CD4-positive, CD25-positive, alpha-beta regulatory T cell (primary cell): Measurements from ENCODE around the gene BMP2K. TPM values are rescaled to one million over a fixed set of nuclear protein-coding genes. Genes with fewer than 3 reads are reported as not detected.

Source experiments
- ATAC-seq, 2 donors: fragments of 150-1000 bp; cut with Tn5 transposase; one replicate each; pipeline ENCODE4 v1.10.0; 2021; ENCODE audit warnings: low read depth in 2 of 2, moderate number of reproducible peaks in 2 of 2, moderate library complexity in 1 of 2
- DNase-seq, 3 donors: peaks; one replicate each; pipeline versions ENCODE4 v3.0.0 to v3.0.0-alpha.2; 2012 to 2022; ENCODE audit warnings: mixed read lengths in 1 of 3
- H3K27ac ChIP-seq: one replicate; pipeline ENCODE4 v1.7.0; 2013; ENCODE audit warnings: mild to moderate bottlenecking, low read length; ENCODE audit not compliant: insufficient read depth, poor library complexity, severe bottlenecking
- H3K27me3 ChIP-seq: one replicate; pipeline ENCODE4 v1.7.0; 2013; ENCODE audit warnings: low read length; ENCODE audit not compliant: control insufficient read depth, insufficient read depth
- H3K36me3 ChIP-seq: one replicate; pipeline ENCODE4 v1.7.0; 2013; ENCODE audit warnings: mild to moderate bottlenecking, low read length, moderate library complexity; ENCODE audit not compliant: control insufficient read depth, insufficient read depth
- H3K4me1 ChIP-seq: 2 replicates; pipeline ENCODE4 v1.7.0; 2013; ENCODE audit warnings: mild to moderate bottlenecking, low read length; ENCODE audit not compliant: insufficient read depth, control insufficient read depth, poor library complexity, severe bottlenecking
- H3K4me3 ChIP-seq: one replicate; pipeline ENCODE4 v1.7.0; 2013; ENCODE audit warnings: low read depth, mild to moderate bottlenecking, low read length, moderate library complexity
- H3K9me3 ChIP-seq, 2 experiments: 1 replicate in 1 of 2; 2 replicates in 1 of 2; pipeline ENCODE4 v1.7.0; 2013; ENCODE audit warnings: low read length in 2 of 2, mild to moderate bottlenecking in 1 of 2, moderate library complexity in 1 of 2; ENCODE audit not compliant: control insufficient read depth in 2 of 2
- H3K27ac Mint-ChIP-seq, 3 donors: one replicate each; pipeline ENCODE4 v1.8.0; 2020 to 2022; ENCODE audit warnings: mild to moderate bottlenecking in 3 of 3, mixed read lengths in 3 of 3, moderate library complexity in 2 of 3
- H3K27me3 Mint-ChIP-seq: one replicate; pipeline ENCODE4 v1.8.0; 2022; ENCODE audit warnings: mild to moderate bottlenecking, mixed read lengths
- H3K36me3 Mint-ChIP-seq: one replicate; pipeline ENCODE4 v1.8.0; 2020; ENCODE audit warnings: mixed read lengths
- H3K4me1 Mint-ChIP-seq, 4 donors: one replicate each; pipeline ENCODE4 v1.8.0; 2020 to 2022; ENCODE audit warnings: mixed read lengths in 4 of 4, mild to moderate bottlenecking in 1 of 4
- H3K4me3 Mint-ChIP-seq, 4 donors: one replicate each; pipeline ENCODE4 v1.8.0; 2020 to 2022; ENCODE audit warnings: mild to moderate bottlenecking in 4 of 4, mixed read lengths in 4 of 4, moderate library complexity in 3 of 4
- H3K9me3 Mint-ChIP-seq, 7 donors: one replicate each; pipeline ENCODE4 v1.8.0; 2020 to 2022; ENCODE audit warnings: mixed read lengths in 7 of 7, mild to moderate bottlenecking in 3 of 7, moderate library complexity in 2 of 7
- polyA plus RNA-seq, 4 donors: library from polyadenylated mRNA; unstranded; fragments of 300-500 nt; fragmentation: Illumina TruSeq; gene quantifications; one replicate each; pipeline ENCODE4 v1.2.3, GENCODE V29; 2021
- total RNA-seq: library from RNA; stranded (reverse); gene quantifications from one replicate; pipeline ENCODE4 v1.2.3, GENCODE V29; 2022

The BMP2K gene
- total and polyA plus RNA-seq, 5 donors from 2014 or later: 1.2 to 7.8 (median 2.0) TPM

DNA sequence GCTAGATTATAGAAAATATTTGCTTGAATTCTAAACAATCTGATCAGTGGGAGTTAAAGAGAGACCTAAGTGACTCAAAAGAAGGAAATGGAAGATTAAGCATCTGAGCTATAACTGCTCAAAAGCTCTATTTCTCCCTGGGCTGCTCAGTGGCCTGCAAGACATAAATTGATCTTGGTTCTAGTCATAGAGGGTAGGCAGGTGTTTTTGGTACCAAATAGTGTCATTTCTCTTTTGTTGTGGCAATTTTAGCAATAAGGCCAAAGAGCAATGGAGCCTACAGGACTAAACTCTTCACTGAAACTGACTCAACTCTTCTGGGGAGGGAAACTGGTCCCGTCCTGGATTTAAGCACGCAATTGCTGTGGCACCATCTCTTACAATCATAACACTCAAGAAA is 33.9 kb upstream of the BMP2K start:
- H3K9me3 Mint-ChIP-seq: no peaks in the 10 kb centered on the region
- H3K4me1 Mint-ChIP-seq: no peaks in the 10 kb centered on the region

DNA sequence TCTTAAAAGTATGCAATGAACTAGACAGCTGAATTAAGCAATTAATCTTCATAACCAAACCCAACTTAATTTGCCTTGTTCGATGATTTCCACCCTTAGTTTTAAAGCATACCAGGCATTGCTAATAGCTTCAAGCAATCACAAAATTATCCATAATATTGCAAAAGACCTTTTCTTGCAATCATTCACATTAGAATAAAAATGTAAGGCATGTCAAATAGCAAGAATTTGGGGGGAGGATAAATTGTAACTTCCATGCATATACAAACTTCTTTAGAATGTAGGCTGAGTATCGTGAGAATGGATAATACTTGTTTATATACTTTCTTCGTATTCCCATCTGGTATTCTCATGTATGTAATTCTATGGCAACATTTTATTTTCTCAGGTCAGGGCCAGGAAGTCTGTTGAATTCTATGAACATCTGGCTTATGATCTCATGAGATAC is 28.7 kb upstream of the BMP2K start:
- no peaks in the 10 kb centered on the region for H3K27me3 Mint-ChIP-seq
- Histone ChIP-seq H3K27ac (no peak overlapping the region), H3K27me3 (peaks cover 2% of the 10 kb centered on the region), H3K36me3 (no peaks in the 10 kb centered on the region), H3K9me3 (no peaks in the 10 kb centered on the region), H3K4me1 (no peaks in the 10 kb centered on the region), H3K4me3 (no peak overlapping the region)
- H3K9me3 Mint-ChIP-seq: no peaks in the 10 kb centered on the region
- no peak overlapping the region for H3K27ac Mint-ChIP-seq
- H3K4me1 Mint-ChIP-seq: peaks cover 0 to 1% (median 0%) of the 10 kb centered on the region in 4 donors
- no peak overlapping the region for H3K4me3 Mint-ChIP-seq
- ATAC-seq: no peak
- H3K36me3 Mint-ChIP-seq: no peaks in the 10 kb centered on the region
- no peak for DNase-seq

More for the DNA sequence above, 33.9 kb upstream of the BMP2K start:
- no peak overlapping the region for H3K27ac ChIP-seq
- ATAC-seq (no peak), DNase-seq (no peak)
- Mint-ChIP-seq H3K4me3 (no peak overlapping the region), H3K27ac (no peak overlapping the region), H3K36me3 (no peaks in the 10 kb centered on the region), H3K27me3 (peaks cover 5% of the 10 kb centered on the region)
- H3K9me3 ChIP-seq: no peaks in the 10 kb centered on the region
- no peaks in the 10 kb centered on the region for H3K36me3 ChIP-seq
- H3K4me1 ChIP-seq: no peaks in the 10 kb centered on the region
- peaks cover 2% of the 10 kb centered on the region for H3K27me3 ChIP-seq
- no peak overlapping the region for H3K4me3 ChIP-seq

DNA sequence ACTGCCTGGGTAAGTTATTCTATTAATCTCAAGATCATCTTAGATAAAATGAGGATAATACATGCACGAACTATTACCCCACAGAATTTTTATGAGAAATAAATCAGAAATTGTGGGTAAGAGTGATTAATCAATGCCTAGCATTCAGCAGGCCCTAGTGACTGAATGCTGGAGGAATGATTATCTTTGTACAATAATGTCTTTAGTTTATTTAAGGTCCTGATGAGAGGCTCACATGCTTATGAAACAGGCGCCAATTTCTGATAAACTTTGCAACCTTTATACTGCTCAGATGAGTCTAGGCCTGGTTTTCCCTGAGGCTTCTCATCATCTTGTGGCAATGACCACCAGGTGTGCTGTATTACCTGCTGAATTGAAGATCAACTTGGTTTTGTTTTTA is 27.8 kb upstream of the BMP2K start:
- Histone ChIP-seq H3K4me3 (no peak overlapping the region), H3K27me3 (peaks cover 2% of the 10 kb centered on the region), H3K36me3 (no peaks in the 10 kb centered on the region), H3K9me3 (no peaks in the 10 kb centered on the region), H3K27ac (no peak overlapping the region), H3K4me1 (no peaks in the 10 kb centered on the region)
- Mint-ChIP-seq H3K4me1 (peaks cover 0 to 1% (median 0%) of the 10 kb centered on the region in 4 donors), H3K27ac (no peak overlapping the region), H3K36me3 (no peaks in the 10 kb centered on the region), H3K9me3 (no peaks in the 10 kb centered on the region), H3K4me3 (no peak overlapping the region), H3K27me3 (no peaks in the 10 kb centered on the region)
- DNase-seq (no peak), ATAC-seq (no peak)

DNA sequence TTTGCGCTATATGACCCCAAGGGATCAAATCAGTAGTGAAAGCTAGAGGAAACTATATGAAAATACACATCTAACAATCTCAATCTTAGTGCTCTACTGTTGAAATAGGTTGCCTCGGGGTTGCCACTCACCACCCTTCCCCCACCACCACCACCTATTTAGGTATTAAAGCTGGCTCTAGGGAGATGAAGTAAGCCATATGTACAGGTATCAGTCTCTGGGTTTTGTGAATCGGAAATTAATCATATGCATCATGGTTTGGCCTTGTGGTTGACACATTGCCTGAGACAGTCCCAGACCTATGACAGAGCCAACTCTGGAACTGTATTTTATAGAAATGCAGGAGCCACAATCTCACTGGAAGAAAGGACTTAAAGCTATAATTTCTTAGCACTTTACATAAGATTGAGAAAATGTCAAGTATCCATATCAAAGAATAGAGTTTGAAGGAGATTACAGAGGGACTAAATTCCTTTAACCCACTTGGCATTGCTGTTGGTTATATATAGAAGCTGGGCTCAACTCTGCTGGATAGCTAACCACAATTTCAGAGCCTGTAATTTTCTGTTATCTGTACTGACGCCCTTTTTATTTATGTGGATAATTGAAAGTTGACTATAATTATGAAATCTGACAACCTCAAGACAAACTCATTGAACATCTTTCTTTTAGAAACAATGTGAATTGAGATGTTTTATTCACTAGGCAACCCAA is 26.7 kb upstream of the BMP2K start:
- H3K36me3 ChIP-seq: no peaks in the 10 kb centered on the region
- H3K36me3 Mint-ChIP-seq: no peaks in the 10 kb centered on the region
- ATAC-seq: no peak
- no peak overlapping the region for H3K27ac ChIP-seq
- peaks cover 0 to 1% (median 0%) of the 10 kb centered on the region in 4 donors for H3K4me1 Mint-ChIP-seq
- H3K9me3 Mint-ChIP-seq: no peaks in the 10 kb centered on the region
- peak overlapping the region in 1 of 3 donors; percentile 2 for H3K27ac Mint-ChIP-seq
- no peaks in the 10 kb centered on the region for H3K4me1 ChIP-seq
- H3K9me3 ChIP-seq: no peaks in the 10 kb centered on the region
- H3K27me3 Mint-ChIP-seq: no peaks in the 10 kb centered on the region
- H3K4me3 Mint-ChIP-seq: no peak overlapping the region
- no peak overlapping the region for H3K4me3 ChIP-seq
- DNase-seq: no peak
- no peaks in the 10 kb centered on the region for H3K27me3 ChIP-seq

DNA sequence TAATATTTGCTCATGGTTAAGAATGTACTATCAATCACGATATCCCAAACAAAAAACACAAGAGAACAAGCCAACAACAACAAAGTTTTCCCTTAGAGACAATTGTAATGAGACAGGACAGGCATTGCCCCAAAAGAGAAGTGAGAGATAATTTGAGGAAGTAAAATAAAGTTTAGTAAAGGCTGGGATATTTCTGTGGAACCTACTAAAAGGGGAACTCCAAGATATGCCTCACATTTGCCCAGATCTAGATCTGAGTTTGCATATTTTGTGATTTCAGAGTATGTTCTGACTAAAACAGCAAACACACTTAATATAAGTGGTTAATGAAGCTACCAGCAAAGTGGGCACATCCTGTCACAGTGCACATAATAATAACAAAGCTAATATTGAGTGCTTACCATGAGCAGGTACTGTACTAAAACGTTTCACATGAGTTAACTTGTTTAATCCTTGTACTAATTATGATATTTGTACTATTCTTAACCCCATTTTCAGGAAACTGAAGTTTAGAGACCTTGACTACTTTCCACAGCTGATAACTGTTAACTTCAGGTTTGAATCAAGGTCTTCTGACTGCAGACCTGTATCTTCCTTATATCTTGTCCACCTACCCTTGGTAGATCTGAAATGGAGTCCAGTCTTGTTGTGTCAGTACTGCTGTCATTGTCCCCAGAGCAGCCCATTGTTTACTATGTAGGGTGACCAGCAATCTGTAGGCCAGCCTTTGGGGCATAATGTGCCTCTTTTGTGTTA is 26.0 kb upstream of the BMP2K start:
- no peaks in the 10 kb centered on the region for H3K4me1 ChIP-seq
- Mint-ChIP-seq H3K4me1 (peaks cover 0 to 1% (median 0%) of the 10 kb centered on the region in 4 donors), H3K9me3 (no peaks in the 10 kb centered on the region), H3K4me3 (no peak overlapping the region), H3K36me3 (no peaks in the 10 kb centered on the region), H3K27me3 (no peaks in the 10 kb centered on the region), H3K27ac (peak overlapping the region in 1 of 3 donors; percentile 2)
- H3K27me3 ChIP-seq: no peaks in the 10 kb centered on the region
- no peak overlapping the region for H3K27ac ChIP-seq
- H3K4me3 ChIP-seq: no peak overlapping the region
- H3K36me3 ChIP-seq: no peaks in the 10 kb centered on the region
- ATAC-seq (peak; percentile 50 to 64), DNase-seq (peak in 1 of 3 donors; percentile 11)
- H3K9me3 ChIP-seq: no peaks in the 10 kb centered on the region

DNA sequence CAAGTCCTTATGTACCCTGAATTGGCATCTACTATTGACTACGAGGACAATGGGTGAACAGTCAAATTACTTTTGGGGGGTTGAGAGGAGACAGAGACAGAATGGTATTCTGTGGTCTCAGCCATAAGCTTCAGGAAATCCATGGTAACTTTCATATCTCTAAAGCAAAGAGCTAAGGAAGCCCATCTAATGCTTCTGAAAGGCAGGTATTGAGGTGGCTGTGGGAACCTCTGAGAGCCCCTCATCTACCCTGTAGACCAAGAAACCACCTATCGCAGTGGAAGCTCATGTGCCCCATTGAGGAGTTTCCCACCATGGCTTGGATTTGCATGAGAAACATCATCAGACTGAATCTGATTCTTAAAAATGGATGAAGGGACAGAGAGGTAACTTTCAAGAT is 23.1 kb upstream of the BMP2K start:
- DNase-seq (no peak), ATAC-seq (no peak)
- peaks cover 0 to 1% (median 0%) of the 10 kb centered on the region in 4 donors for H3K4me1 Mint-ChIP-seq
- H3K27me3 Mint-ChIP-seq: peaks cover 6% of the 10 kb centered on the region
- Histone ChIP-seq H3K27ac (no peak overlapping the region), H3K27me3 (no peaks in the 10 kb centered on the region), H3K36me3 (no peaks in the 10 kb centered on the region), H3K9me3 (no peaks in the 10 kb centered on the region), H3K4me1 (no peaks in the 10 kb centered on the region), H3K4me3 (no peak overlapping the region)
- H3K36me3 Mint-ChIP-seq: no peaks in the 10 kb centered on the region
- peaks cover 0 to 2% (median 0%) of the 10 kb centered on the region in 7 donors for H3K9me3 Mint-ChIP-seq
- no peak overlapping the region for H3K4me3 Mint-ChIP-seq
- H3K27ac Mint-ChIP-seq: no peak overlapping the region

DNA sequence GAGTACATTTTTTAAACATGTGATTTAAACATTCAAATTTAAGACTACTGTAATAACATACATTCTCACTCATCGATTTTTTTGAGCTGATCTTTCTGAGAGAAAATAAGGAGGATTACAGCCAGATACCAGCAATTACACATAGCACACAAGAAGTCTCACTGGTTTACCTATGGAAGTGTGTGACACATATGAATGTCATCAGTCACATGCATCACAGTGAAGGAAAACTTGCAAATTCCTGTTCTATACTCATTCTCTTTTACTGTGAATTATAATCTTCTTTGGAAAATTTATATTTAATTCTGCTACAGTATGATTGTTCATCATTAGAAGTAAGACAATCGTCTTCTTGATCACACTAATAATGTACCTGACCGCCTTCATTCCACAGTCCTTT is 21.3 kb upstream of the BMP2K start:
- DNase-seq (no peak), ATAC-seq (no peak)
- Mint-ChIP-seq H3K9me3 (peaks cover 0 to 3% (median 0%) of the 10 kb centered on the region in 7 donors), H3K36me3 (no peaks in the 10 kb centered on the region), H3K27ac (no peak overlapping the region), H3K27me3 (peaks cover 6% of the 10 kb centered on the region), H3K4me3 (no peak overlapping the region), H3K4me1 (peaks cover 0 to 1% (median 0%) of the 10 kb centered on the region in 4 donors)
- H3K27me3 ChIP-seq: no peaks in the 10 kb centered on the region
- no peak overlapping the region for H3K4me3 ChIP-seq
- H3K36me3 ChIP-seq: no peaks in the 10 kb centered on the region
- no peaks in the 10 kb centered on the region for H3K4me1 ChIP-seq
- H3K9me3 ChIP-seq: no peaks in the 10 kb centered on the region
- H3K27ac ChIP-seq: no peak overlapping the region
